ENCODE results near the gene PNPLA3.

DNA sequence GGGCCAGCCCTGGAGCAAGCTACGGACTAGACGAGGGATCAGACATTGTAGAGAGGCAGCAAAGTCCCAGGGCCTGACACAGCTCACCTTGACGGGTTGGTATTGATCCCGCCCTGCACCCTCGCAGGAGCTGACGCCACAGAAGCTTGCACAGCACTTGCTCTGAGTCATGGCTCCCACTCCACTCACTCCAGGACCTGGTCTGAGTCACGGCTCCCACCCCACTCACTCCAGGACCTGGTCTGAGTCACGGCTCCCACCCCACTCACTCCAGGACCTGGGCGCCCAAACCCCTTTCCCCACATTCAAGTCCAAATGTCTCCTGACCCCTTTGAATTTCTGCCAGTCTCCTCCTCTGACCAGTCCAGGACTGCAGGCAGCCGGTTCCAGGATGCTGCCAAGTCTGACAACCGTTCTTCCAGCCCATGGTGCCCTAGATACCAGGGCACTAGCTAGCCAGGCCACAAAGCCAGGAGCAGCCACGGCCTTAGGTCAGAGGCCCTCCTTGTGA, 25.8 kb upstream of the PNPLA3 start:
- TF ChIP-seq, protein P1, sequence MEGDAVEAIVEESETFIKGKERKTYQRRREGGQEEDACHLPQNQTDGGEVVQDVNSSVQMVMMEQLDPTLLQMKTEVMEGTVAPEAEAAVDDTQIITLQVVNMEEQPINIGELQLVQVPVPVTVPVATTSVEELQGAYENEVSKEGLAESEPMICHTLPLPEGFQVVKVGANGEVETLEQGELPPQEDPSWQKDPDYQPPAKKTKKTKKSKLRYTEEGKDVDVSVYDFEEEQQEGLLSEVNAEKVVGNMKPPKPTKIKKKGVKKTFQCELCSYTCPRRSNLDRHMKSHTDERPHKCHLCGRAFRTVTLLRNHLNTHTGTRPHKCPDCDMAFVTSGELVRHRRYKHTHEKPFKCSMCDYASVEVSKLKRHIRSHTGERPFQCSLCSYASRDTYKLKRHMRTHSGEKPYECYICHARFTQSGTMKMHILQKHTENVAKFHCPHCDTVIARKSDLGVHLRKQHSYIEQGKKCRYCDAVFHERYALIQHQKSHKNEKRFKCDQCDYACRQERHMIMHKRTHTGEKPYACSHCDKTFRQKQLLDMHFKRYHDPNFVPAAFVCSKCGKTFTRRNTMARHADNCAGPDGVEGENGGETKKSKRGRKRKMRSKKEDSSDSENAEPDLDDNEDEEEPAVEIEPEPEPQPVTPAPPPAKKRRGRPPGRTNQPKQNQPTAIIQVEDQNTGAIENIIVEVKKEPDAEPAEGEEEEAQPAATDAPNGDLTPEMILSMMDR (conservative IDR thresholded peaks at IDR 0.05; ENCODE audit: low read depth, low read length), result no peak
- no peak for TF ChIP-seq EZH2 (IDR thresholded peaks at IDR 0.05; ENCODE audit: low read length, unreplicated experiment)
